GF-D8 (cell line): ENCODE results near the gene OR52E1.
"Not testable (repeated sequence)": the region's sequence is repeated elsewhere in the genome, so short reads cannot be mapped to it uniquely, and the experiment has no call there.

Source experiments
- DNase-seq: peaks from one replicate; lab custom pipeline; 2025; lab: John Stamatoyannopoulos, UW

Gene OR52E1

DNA sequence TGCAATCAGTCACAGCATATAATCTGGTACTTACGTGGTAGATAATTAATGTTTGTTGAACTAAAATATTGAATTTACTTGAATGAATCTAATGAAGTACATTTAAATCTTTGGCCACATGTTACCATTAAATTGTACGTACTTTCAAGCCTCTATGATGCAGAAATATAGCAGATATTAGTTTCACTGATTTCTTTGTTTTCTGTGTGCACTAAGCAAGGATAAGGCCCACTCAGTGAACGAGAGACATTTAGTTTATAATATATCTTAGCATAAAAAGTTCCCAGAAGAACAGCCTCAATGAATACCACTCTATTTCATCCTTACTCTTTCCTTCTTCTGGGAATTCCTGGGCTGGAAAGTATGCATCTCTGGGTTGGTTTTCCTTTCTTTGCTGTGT, at the start of gene OR52E1:
TSS of gene OR52E1 (plus strand) at position 301 of the 400 bp plus-strand sequence.
- no peak for DNase-seq

DNA sequence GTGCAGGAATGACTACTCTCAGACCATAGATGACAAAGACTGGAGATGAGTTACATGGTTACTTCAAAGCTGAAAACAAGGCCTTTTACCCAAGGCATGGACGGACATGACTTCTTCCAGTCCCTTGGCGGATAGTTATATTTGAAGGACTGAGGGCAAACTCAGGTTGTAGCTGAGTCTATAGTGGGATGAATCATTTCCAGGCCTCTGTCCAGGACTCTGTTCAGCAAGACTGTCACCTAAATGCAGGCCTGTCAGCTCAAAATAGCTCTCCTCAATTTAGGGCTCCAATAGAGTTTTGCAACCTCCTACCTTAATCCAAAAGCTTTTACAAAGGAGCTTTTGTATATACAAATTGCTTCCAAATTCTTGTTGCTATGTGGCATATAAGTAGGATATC, 47.4 kb upstream of the OR52E1 start:
- DNase-seq: no peak

DNA sequence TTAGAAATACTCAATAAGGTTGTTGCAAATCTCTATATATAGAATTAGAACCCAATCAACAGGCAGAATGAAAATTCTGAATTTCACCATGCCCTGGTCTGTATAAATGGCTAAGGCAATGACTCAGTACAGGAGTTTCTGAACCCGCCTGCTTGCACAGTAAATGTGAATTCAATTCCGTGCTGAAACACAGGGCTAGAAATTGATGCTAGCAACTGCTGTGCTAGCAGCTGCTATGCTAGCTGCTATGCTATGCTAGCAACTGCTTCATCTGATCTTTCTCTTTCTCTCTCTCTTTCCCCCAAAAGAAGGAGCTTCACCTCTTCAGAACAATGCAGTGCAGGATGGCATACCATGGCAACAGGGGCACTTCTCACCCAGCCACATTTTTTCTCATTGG, 32.7 kb upstream of the OR52E1 start:
- DNase-seq: no peak

DNA sequence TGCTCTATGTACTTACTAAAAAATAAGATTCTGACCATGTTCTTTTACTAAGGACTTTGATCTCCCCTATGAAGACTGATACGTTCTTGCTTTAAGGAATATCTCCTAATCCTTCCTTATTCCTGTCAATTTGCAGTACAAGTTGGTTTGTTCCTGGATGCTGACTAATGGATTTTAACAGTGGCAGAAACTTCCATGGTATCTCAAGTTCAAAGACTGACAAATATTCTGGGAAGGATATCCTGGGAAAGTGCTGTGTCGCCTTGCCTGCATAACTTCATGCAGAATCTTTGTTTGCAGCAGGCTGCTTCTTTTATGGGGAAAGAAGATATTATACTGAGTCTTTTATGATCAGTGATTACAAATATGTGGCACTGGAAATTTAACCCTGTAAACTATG, 31.4 kb upstream of the OR52E1 start:
- DNase-seq: no peak

DNA sequence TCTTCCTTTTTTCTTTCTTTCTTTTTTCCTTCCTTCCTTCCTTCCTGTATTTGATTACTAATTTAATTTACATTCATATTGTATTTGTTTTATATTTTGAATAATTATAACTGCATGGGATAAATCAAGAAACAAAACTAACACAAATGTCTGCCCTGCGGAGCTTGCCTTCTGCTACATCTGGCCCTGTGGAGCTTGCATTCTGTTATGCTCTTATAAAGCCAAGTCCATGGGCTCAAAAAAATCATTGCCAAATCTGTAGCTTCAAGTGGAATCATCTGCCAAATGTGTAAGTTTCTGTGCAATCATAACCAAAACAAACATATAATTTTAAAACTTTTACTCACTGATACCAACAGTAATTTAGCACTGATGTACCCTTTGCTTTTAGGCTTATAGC, 31.0 kb upstream of the OR52E1 start:
- no peak for DNase-seq

DNA sequence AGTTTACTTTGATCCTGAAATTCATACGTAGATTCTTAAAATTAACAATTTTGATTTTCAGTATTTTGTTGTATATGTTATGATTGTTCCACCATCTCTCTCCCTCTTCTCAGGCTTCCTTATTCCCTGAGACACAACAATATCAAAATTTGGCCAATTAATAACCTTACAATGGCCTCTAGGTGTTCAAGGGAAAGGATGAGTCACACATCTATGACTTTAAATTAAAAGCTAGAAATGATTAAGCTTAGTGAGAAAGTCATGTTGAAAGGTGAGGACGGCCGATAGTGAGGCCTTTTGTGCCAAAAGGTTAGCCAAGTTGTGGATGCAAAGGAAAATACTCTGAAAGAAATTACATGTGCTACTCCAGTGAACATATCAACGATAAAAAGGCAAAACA, 28.5 kb upstream of the OR52E1 start:
- no peak for DNase-seq

DNA sequence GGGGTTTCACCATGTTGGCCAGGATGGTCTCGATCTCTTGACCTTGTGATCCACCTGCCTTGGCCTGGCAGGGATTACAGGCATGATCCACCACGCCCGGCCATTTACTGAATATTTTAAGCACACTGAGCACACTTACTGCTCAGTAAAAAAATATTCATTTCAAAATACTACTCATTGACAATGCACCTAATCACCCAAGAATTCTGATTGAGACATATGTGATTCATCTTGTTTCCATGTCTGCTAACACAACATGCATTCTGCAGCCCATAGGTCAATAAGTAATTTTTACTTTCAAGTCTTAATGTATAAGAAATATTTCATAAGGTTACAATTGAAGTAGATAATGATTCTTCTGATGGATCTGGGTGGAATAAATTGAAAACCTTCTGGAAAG, 27.3 kb upstream of the OR52E1 start:
- DNase-seq: no peak

DNA sequence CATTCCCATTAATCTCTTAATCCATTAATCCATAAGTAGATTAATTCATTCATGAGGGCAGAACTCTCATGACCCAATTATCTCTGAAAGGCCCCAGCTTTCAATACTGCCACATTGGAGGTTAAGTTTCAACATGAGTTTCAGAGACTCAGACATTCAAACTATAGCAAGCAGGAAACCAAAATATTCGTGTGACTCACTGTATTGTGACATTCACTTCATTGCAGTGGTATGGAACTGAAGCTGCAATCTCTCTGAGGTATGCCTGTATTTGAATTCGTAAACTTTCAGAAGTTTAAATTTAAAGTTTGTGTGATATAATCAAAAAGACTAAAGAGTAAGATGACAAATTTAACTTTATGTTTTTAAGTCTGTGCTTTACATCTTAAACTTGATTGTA, 26.0 kb upstream of the OR52E1 start:
- DNase-seq: no peak

DNA sequence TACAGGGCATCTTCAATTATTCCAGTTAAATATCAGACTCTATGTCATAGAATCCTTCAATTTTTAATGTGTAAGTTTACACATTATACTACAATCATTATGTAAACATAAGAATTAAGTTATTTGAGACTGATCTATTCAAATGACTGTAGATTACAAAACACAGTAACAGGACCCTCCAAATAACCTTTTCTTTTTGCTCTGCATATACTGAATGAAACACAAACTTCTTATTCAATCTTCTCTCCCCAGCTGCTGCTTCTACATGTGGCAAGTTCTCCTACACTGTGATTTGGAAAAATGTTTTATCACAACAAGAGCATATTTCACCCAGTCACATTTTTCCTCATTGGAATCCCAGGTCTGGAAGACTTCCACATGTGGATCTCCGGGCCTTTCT, 23.1 kb upstream of the OR52E1 start, which contains the start of gene OR52J3:
TSS of gene OR52J3 (plus strand) at position 301 of the 400 bp plus-strand sequence. CDS start at position 301, 0 bp downstream.
- no peak for DNase-seq

DNA sequence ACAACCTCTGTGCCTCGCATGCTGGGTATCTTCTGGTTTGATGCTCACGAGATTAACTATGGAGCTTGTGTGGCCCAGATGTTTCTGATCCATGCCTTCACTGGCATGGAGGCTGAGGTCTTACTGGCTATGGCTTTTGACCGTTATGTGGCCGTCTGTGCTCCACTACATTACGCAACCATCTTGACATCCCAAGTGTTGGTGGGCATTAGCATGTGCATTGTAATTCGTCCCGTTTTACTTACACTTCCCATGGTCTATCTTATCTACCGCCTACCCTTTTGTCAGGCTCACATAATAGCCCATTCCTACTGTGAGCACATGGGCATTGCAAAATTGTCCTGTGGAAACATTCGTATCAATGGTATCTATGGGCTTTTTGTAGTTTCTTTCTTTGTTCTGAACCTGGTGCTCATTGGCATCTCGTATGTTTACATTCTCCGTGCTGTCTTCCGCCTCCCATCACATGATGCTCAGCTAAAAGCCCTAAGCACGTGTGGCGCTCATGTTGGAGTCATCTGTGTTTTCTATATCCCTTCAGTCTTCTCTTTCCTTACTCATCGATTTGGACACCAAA, 22.5 kb upstream of the OR52E1 start:
- no peak for DNase-seq

DNA sequence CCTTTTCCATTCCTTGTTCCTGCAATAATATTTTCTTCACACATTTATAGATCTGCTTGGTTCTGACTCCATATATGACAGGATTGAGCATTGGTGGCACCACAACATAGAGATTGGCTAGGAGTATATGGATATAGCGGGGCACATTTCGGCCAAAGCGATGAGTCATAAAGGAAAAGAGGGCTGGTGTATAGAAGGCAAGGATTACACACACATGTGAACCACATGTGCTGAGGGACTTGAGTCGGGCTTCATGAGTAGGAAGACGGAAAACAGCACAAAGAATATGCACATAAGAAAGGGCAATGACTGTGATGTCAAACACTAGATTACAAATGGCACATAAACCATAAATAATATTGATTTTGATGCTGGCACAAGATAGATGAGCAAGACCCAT, 10.7 kb upstream of the OR52E1 start:
- not testable (repeated sequence) for DNase-seq

DNA sequence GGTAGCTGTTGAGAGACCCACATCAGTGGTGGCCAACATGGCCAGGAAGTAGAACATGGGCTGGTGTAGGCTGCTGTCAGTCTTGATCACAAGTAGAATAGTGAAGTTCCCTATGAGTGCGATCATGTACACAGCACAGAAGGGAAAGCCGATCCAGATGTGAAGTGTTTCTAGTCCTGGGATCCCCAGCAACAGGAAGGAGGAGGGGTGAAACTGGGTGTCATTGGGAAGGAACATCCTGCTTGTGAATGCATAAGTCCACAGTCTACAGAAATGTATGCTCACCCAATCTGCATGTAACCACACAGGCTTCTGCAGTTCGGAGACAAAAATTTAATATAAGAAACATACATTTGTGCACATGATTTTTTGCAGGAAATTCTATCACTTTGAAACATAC, 10.0 kb upstream of the OR52E1 start, which contains the start of gene OR52E2:
TSS of gene OR52E2 (minus strand) at position 237 of the 400 bp plus-strand sequence. CDS start at position 237, 0 bp downstream.
- DNase-seq: no peak

DNA sequence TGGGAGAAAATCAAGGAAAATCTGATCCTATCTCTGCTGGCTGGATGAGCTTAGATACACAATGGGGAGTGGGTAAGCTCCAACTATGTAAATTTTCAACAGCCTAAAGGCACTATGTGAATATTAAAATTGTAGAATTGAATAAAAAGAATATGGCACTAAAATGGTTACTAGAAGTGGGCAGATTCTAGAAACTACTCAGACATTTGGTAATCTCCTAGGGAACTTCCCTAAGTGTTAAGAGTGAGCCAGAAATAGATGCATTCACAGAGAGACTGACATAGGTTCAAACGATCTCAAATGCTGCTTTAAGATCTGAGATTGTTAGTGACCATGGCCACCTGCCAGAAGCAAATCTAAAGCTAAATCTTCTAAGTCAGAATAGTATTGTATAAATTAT, 4.3 kb upstream of the OR52E1 start:
- no peak for DNase-seq

DNA sequence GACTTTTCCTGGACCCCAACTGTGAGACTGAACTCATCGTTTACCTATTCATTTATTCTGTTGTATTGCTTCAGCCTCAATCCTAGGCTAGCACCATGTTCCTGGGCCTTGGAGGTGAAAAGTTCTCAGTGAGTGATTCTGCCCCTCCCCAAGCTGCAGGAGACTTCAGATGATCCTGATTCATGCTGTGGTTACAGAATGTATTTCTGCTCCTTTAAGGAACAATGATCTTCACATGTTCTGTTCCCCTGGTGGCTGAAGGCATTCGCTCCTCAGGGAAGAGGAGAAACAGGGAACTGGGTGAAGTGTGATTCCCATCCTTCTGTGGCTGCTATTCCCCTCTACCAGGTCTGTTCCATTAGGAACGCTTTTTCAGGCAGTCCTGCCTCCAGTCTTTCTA, 2.4 kb downstream of the OR52E1 start:
- DNase-seq: no peak

DNA sequence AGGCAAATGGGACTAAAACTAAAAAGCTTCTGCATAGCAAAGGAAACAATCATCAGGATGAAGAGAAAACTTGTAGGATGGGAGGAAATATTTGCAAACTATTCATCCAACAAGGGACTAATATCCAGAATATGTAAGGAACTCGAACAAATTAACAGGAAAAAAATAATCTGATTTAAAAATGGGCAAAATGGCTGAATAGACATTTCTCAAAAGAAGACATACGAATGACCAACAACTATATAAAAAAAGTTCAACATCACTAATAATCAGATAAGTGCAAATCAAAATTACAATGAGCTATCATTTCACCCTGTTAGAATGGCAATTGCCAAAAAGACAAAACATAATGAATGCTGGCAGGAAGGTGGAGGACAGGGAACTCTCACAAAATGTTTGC, 12.0 kb downstream of the OR52E1 start:
- DNase-seq: no peak

DNA sequence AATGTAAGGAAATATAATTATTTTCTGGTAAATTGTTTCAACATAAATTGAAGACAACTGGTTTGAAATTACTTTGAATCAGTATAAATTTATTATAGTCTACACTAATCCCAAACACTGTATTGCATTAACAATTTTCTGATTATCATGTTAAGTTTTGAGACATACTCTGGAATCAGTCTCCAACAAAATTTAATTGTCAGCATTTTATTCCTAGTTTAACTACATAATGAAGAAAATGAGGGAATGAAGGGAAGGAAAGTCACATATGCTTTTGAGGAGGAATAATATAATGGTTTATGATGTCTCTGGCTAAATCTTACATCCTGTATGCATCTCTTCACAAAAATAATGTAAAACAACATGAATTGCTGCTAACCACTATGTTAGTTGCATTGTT, 14.2 kb downstream of the OR52E1 start:
- DNase-seq: no peak

DNA sequence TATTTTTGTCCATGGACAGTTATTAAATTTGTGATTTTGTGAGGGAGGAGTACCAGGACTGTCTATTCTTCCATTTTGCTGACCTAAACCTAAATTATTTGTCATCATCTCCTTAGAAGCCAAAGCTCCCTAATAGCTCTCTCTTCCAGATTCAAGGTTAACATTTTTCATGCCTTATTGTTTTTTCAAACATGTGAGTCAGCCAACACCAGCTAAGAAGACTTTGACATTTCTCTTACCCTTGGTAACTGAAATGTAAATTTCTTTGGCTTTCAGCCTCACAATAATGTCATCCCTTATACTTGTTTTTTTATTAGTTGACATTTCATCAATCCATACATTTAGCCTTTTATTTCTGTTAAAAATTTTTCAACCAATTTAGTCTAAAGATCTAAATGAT, 19.2 kb downstream of the OR52E1 start:
- no peak for DNase-seq

DNA sequence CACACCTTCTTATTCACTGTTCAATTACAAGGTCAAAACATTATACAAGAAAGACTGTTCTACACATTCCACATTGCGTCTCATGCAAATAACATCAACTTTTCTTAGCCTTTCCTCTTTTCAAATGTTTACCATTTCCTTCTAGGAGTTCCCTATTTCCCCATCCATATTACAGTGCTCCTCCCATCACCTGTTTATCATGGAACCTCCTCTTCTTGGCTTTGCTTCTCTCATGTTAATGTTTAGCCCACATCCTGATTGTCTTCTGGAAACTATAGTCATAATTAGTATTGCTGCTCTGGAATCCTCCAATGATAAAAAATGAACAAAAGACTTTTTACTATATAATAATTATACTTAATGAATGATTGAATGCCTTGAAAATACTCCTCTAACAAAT, 21.3 kb downstream of the OR52E1 start:
- DNase-seq: no peak

DNA sequence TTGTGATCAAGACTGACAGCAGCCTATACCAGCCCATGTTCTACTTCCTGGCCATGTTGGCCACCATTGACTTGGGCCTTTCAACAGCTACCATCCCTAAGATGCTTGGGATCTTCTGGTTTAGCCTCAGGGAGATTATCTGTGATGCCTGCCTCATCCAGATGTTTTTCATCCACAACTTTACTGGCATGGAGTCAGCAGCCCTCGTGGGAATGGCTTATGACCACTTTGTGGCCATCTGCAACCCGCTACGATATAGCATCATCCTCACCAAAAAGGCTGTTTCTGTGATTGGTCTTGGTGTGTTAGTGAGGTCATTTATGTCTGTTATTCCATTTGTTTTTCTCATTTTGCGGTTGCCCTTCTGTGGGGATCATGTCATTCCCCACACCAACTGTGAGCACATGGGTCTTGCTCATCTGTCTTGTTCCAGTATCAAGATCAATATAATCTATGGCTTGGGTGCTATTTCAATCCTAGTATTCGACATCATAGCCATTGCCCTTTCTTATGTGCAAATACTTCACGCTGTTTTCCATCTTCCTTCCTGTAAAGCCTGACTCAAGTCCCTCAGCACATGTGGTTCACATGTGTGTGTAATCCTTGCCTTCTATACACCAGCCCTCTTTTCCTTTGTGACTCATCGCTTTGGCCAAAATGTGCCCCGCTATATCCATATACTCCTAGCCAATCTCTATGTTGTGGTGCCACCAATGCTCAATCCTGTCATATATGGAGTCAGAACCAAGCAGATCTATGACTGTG, 23.6 kb downstream of the OR52E1 start:
- DNase-seq: no peak

DNA sequence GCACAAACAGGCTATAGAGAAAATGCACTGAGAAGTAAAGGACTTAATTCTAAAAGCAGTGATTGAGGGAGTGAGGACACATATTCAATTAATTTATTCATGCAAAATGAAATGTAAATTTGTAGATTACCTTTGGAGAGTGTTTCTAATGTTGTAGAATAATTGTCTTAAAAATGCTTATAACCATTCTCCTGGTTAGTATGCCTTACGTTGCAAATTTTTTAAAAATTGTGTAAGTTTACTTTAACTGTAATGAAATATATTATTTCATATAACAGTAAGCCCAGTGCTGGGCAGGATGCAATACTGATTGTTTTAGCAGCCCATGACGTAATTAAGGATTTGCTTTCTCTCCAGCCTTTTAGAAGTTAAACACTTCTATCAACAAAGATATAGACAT, 26.6 kb downstream of the OR52E1 start:
- DNase-seq: no peak

DNA sequence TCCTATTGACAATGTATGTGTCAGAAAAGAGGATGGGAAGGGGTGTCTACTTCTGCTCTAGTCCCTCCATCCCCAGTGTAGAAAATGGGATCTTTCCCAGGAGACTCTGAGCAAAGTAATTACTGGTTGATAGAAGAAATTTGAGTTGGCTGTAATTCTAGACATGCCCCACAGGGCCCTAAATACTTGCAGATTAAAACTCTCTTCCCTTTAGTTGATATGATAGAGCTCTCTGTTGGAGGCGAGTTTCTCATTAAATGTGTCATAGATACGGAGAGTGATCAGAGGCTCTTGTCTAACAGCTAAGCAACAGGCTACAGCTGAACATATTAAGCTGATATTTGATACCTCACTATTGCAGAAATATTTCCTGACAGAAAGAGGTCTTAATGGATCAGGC, 32.9 kb downstream of the OR52E1 start:
- no peak for DNase-seq

DNA sequence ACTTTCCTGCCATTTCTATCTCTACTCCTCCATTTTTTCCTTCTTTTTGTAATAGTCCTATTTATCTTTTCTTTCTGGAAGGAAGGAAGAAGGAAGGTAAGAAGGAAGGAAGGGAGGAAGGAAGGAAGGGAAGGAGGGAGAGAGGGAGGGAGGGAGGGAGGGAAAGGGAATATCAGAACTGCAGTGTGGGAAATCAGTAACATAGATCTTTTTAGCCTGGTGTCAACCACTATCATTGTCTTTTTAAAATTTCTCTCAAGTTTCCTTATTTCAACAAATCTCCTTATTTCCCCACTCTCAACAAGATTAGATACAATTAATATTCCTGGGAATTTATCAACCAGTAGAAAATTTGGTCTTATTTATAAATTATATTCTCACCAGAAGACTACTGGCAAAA, 33.7 kb downstream of the OR52E1 start:
- no peak for DNase-seq

DNA sequence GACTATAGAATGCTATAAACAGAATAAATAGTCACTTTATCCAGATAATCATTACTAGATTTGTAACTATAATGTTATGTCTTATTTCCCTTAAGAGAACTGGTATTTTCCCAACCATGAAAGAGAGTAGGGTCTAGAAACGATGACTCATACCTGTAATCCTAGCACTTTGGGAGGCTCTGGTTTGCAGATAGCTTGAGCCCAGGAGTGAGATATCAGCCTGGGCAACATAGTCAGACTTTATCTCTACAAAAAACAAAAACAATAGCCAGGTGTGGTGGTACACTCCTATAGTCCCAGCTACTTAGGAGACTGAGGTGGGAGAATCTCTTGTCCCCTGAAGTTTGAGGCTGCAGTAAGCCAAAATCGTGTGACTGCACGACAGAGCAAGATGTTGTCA, 37.9 kb downstream of the OR52E1 start:
- no peak for DNase-seq

DNA sequence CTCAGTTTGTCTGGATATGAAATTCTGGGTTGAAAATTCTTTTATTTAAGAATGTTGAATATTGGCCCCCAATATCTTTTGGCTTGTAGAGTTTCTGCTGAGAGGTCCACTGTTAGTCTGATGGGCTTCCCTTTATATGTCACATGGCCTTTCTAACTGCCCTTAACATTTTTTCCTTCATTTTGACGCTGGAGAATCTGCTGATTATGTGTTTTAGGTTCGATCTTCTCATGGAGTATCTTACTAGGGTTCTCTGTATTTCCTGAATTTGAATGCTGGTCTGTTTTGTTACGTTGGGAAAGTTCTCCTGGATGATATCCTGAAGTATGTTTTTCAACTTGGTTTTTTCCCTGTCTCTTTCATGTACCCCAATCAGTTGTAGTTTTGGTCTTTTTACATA, 46.0 kb downstream of the OR52E1 start:
- no peak for DNase-seq
